ENCODE measurements around the gene SNAI3.

Gene SNAI3

GRCh38 chr16:88695753-88696152 is 9.4 kb upstream of the SNAI3 start:
- no peak for DNase-seq (ENCODE audit: extremely low read depth, low read depth)
- H3K4me3 ChIP-seq (replicated peaks; ENCODE audit: low read depth, low read length) = no peak overlapping the region
- TF ChIP-seq CTCF (IDR thresholded peaks at IDR 0.05; ENCODE audit: low read depth, low read length, missing control alignments) = no peak

- DNase-seq (ENCODE audit: extremely low read depth, low read depth) = no peak
- no peak overlapping the region for H3K4me3 ChIP-seq (replicated peaks; ENCODE audit: low read depth, low read length)
- no peak for TF ChIP-seq CTCF (IDR thresholded peaks at IDR 0.05; ENCODE audit: low read depth, low read length, missing control alignments)
Observed at GRCh38 chr16:88695218-88695617, 8.9 kb upstream of the SNAI3 start.

GRCh38 chr16:88694221-88695087 is 8.1 kb upstream of the SNAI3 start:
- H3K4me3 ChIP-seq (replicated peaks; ENCODE audit: low read depth, low read length) = no peak overlapping the region
- DNase-seq (ENCODE audit: extremely low read depth, low read depth) = no peak
- TF ChIP-seq CTCF (IDR thresholded peaks at IDR 0.05; ENCODE audit: low read depth, low read length, missing control alignments) = no peak

GRCh38 chr16:88693420-88694177 is 7.3 kb upstream of the SNAI3 start:
- no peak overlapping the region for H3K4me3 ChIP-seq (replicated peaks; ENCODE audit: low read depth, low read length)
- TF ChIP-seq CTCF (IDR thresholded peaks at IDR 0.05; ENCODE audit: low read depth, low read length, missing control alignments) = no peak
- DNase-seq (ENCODE audit: extremely low read depth, low read depth) = no peak

GRCh38 chr16:88692861-88693260 is 6.6 kb upstream of the SNAI3 start:
- no peak for DNase-seq (ENCODE audit: extremely low read depth, low read depth)
- no peak for TF ChIP-seq CTCF (IDR thresholded peaks at IDR 0.05; ENCODE audit: low read depth, low read length, missing control alignments)
- no peak overlapping the region for H3K4me3 ChIP-seq (replicated peaks; ENCODE audit: low read depth, low read length)

- H3K4me3 ChIP-seq (replicated peaks; ENCODE audit: low read depth, low read length) = no peak overlapping the region
- DNase-seq (ENCODE audit: extremely low read depth, low read depth) = no peak
Observed at GRCh38 chr16:88691924-88692560, 5.7 kb upstream of the SNAI3 start.

More at GRCh38 chr16:88691924-88692560, 5.7 kb upstream of the SNAI3 start:
- TF ChIP-seq CTCF (IDR thresholded peaks at IDR 0.05; ENCODE audit: low read depth, low read length, missing control alignments) = no peak
